HFFc6 (cell line): ENCODE measurements around the gene TRIP10. TPM values are rescaled to one million over a fixed set of nuclear protein-coding genes. Genes with fewer than 3 reads are reported as not detected.

ENCODE experiments used
- DNase-seq: peaks from one replicate; pipeline ENCODE4 v3.0.0-alpha.2; 2018
- H3K27ac Mint-ChIP-seq: 2 replicates; pipeline ENCODE4 v1.8.0; 2020; ENCODE audit warnings: mild to moderate bottlenecking, mixed read lengths
- H3K27me3 Mint-ChIP-seq: 2 replicates; pipeline ENCODE4 v1.8.0; 2021; ENCODE audit warnings: mild to moderate bottlenecking, moderate library complexity, mixed read lengths; ENCODE audit not compliant: insufficient read depth
- H3K36me3 Mint-ChIP-seq: 2 replicates; pipeline ENCODE4 v1.8.0; 2021; ENCODE audit warnings: low read depth, mixed read lengths
- H3K4me1 Mint-ChIP-seq: 2 replicates; pipeline ENCODE4 v1.8.0; 2020; ENCODE audit warnings: low read depth, mixed read lengths
- H3K4me3 Mint-ChIP-seq: 2 replicates; pipeline ENCODE4 v1.8.0; 2020; ENCODE audit warnings: mild to moderate bottlenecking, moderate library complexity, mixed read lengths
- H3K9me3 Mint-ChIP-seq: 2 replicates; pipeline ENCODE4 v1.8.0; 2020; ENCODE audit warnings: mild to moderate bottlenecking, mixed read lengths
- CTCF ChIP-seq: fragments of 200-600 bp; sonication (generic); IDR thresholded peaks from 2 replicates; pipeline ENCODE4 v1.5.0; 2021; ENCODE audit warnings: antibody characterized with exemption, mild to moderate bottlenecking
- long read RNA-seq: library from polyadenylated mRNA; unstranded; transcript quantifications from one replicate; pipeline ENCODE4 v2.0.0, GENCODE V29; 2019
- total RNA-seq, 6 experiments: library from RNA; stranded (reverse); fragmentation: NEBNext Ultra II Directional; extraction: Animal tissue kit (Norgen Biotek cat#: 25700); gene quantifications; 2 replicates in 1 of 6; 3 replicates in 5 of 6; pipeline ENCODE4 v1.2.3, GENCODE V29; 2021

TRIP10 gene
- total RNA-seq, result 10 to 100 TPM; 46.1 to 53.3 (median 48.8) TPM
- long read RNA-seq, transcript TRIP10-202 (14 exons, 2,035 nt), result major isoform, 25 of 47 reads
- long read RNA-seq, partial matches to known transcripts, result 17 of 47 reads
- long read RNA-seq, other reads (novel, unspliced or antisense), result 5 of 47 reads

GRCh38 chr19:6739390-6739882 is at the start of gene TRIP10:
TSS of gene TRIP10 (plus strand) at chr19:6739680. CDS start at chr19:6739762, 82 bp downstream.
- Mint-ChIP-seq H3K27me3 (no peaks in the 10 kb centered on the region; the same call in 1 of the 2 replicates), H3K36me3 (peaks cover 16% of the 10 kb centered on the region), H3K27ac (peak within 1 kb of the TSS; percentile 85), H3K4me3 (peak within 1 kb of the TSS; percentile 99), H3K9me3 (no peaks in the 10 kb centered on the region), H3K4me1 (peaks cover 60% of the 10 kb centered on the region)
- TF ChIP-seq CTCF, result no peak
- peak; percentile 30 for DNase-seq

GRCh38 chr19:6690160-6690885 is 49.2 kb upstream of the TRIP10 start:
- no peak for TF ChIP-seq CTCF
- H3K27me3 Mint-ChIP-seq, result peaks cover 2% of the 10 kb centered on the region
- no peak overlapping the region for H3K27ac Mint-ChIP-seq
- H3K36me3 Mint-ChIP-seq, result no peaks in the 10 kb centered on the region
- DNase-seq, result no peak
- peaks cover 8% of the 10 kb centered on the region; the same call in 1 of the 2 replicates for H3K9me3 Mint-ChIP-seq
- no peak overlapping the region for H3K4me3 Mint-ChIP-seq
- H3K4me1 Mint-ChIP-seq, result no peaks in the 10 kb centered on the region

- Mint-ChIP-seq H3K27ac (no peak overlapping the region), H3K4me3 (no peak overlapping the region), H3K27me3 (peaks cover 1% of the 10 kb centered on the region), H3K4me1 (no peaks in the 10 kb centered on the region), H3K36me3 (no peaks in the 10 kb centered on the region), H3K9me3 (peaks cover 4% of the 10 kb centered on the region; the same call in 1 of the 2 replicates)
- no peak for DNase-seq
- no peak for TF ChIP-seq CTCF
These were observed 48.1 kb upstream of the TRIP10 start for GRCh38 chr19:6691342-6691741.

GRCh38 chr19:6692027-6692426 is 47.5 kb upstream of the TRIP10 start:
- no peak for DNase-seq
- no peaks in the 10 kb centered on the region for H3K36me3 Mint-ChIP-seq

GRCh38 chr19:6693056-6693471 is 46.4 kb upstream of the TRIP10 start:
- no peaks in the 10 kb centered on the region for H3K4me1 Mint-ChIP-seq
- peaks cover 4% of the 10 kb centered on the region; the same call in 1 of the 2 replicates for H3K9me3 Mint-ChIP-seq
- H3K27me3 Mint-ChIP-seq, result peaks cover 2% of the 10 kb centered on the region
- no peak overlapping the region for H3K4me3 Mint-ChIP-seq
- no peak overlapping the region for H3K27ac Mint-ChIP-seq
- no peak for TF ChIP-seq CTCF
- no peaks in the 10 kb centered on the region for H3K36me3 Mint-ChIP-seq
- no peak for DNase-seq

More at GRCh38 chr19:6692027-6692426, 47.5 kb upstream of the TRIP10 start:
- Mint-ChIP-seq H3K9me3 (peaks cover 4% of the 10 kb centered on the region; the same call in 1 of the 2 replicates), H3K27ac (no peak overlapping the region), H3K4me1 (no peaks in the 10 kb centered on the region), H3K27me3 (peaks cover 1% of the 10 kb centered on the region), H3K4me3 (no peak overlapping the region)
- TF ChIP-seq CTCF, result no peak
